Heart left ventricle (tissue), 16 donors: Measurements from ENCODE around the gene PTP4A1. TPM values are rescaled to one million over a fixed set of nuclear protein-coding genes. Genes with fewer than 3 reads are reported as not detected.

Source experiments
- ATAC-seq, 4 donors: fragments of 200-7000 bp; cut with Tn5 transposase; one replicate each; pipeline ENCODE4 v1.9.1; 2020 to 2022; ENCODE audit warnings: moderate library complexity in 4 of 4, mild to moderate bottlenecking in 3 of 4, moderate number of reproducible peaks in 1 of 4
- DNase-seq, 5 donors: peaks; one replicate each; pipeline ENCODE4 v3.0.0-alpha.2; 2020
- H3K27ac ChIP-seq, 12 donors: fragments of 200-600 bp; sonication (generic) in 4 of 12; one replicate each; pipeline versions ENCODE4 v1.5.0 to v1.8.0; 2016 to 2022; ENCODE audit warnings: mild to moderate bottlenecking in 2 of 12
- H3K27me3 ChIP-seq, 9 donors: fragments of 200-600 bp; sonication (generic) in 2 of 9; one replicate each; pipeline versions ENCODE4 v1.5.1 to v1.8.0; 2016 to 2022; ENCODE audit warnings: mild to moderate bottlenecking in 3 of 9
- H3K36me3 ChIP-seq, 9 donors: fragments of 200-600 bp; sonication (generic) in 2 of 9; one replicate each; pipeline versions ENCODE4 v1.5.0 to v1.8.0; 2018 to 2022; ENCODE audit warnings: mild to moderate bottlenecking in 2 of 9
- H3K4me1 ChIP-seq, 12 donors: fragments of 200-600 bp; sonication (generic) in 4 of 12; one replicate each; pipeline versions ENCODE4 v1.5.0 to v1.8.0; 2016 to 2022; ENCODE audit warnings: mild to moderate bottlenecking in 3 of 12
- H3K4me3 ChIP-seq, 12 donors: fragments of 200-600 bp; sonication (generic) in 4 of 12; one replicate each; pipeline versions ENCODE4 v1.5.0 to v1.8.0; 2017 to 2022; ENCODE audit warnings: mild to moderate bottlenecking in 9 of 12, moderate library complexity in 4 of 12
- H3K9me3 ChIP-seq, 12 donors: fragments of 200-600 bp; sonication (generic) in 4 of 12; one replicate each; pipeline versions ENCODE4 v1.5.0 to v1.8.0; 2016 to 2022; ENCODE audit warnings: mild to moderate bottlenecking in 1 of 12
- CTCF ChIP-seq, 12 donors: fragments of 200-600 bp; sonication (generic) in 4 of 12; IDR thresholded peaks; one replicate each; pipeline versions ENCODE4 v1.5.0 to v1.8.0; 2018 to 2022; ENCODE audit warnings: antibody characterized with exemption in 12 of 12, mild to moderate bottlenecking in 5 of 12
- POLR2A ChIP-seq, 2 donors: fragments of 450-650 bp; IDR thresholded peaks; one replicate each; pipeline ENCODE4 v1.6.1; 2017; ENCODE audit warnings: antibody characterized with exemption in 2 of 2, mild to moderate bottlenecking in 2 of 2, moderate library complexity in 2 of 2
- WGBS, 4 donors: extraction: QIAGEN DNeasy Blood & Tissue Kit in 2 of 4; methylation state at CpG; one replicate each; pipeline versions ENCODE4 v1.1.5 to v1.1.7; 2013 to 2018; 5-methylcytosine and 5-hydroxymethylcytosine counted together
- intact Hi-C, 10 donors: fragments of 100-400 bp; cut with DNase I; formaldehyde crosslinking; loops; one replicate each; pipeline versions ENCODE4 v1.11.1 to v1.14.2; 2022
- polyA plus RNA-seq, 2 donors: library from polyadenylated mRNA; stranded (reverse); fragments of 200-250 nt; gene quantifications; one replicate each; pipeline ENCODE4 v1.2.3, GENCODE V29; 2013
- total RNA-seq, 9 donors: library from RNA; depleted of rRNA in 2 of 9; stranded (reverse); fragments of >200 nt in 2 of 9; fragmentation: NEBNext Ultra II Directional in 3 of 9; extraction: Animal tissue kit (Norgen Biotek cat#: 25700) in 3 of 9; gene quantifications; one replicate each; pipeline versions ENCODE4 v1.1.0 to v1.2.4, GENCODE V29; 2016 to 2023
- donor health status: ischemic (EF 13 %, LVEDD 7.1; RV severe dilation, severe dysfunction).
- donor health status: healthy with polysubstance abuse.
- donor health status: DM: no; HTN: yes; CAD: no.
- donor health status: DM: no; HTN: no; CAD: no.
- donor health status: ischemic (EF 25% LVEDD 6.9; RV normal size, moderate dysfunction).
- donor health status: ischemic (EF 25% LVEDD 5.7; RV mildly dilated, moderate dysfunction).
- donor health status: healthy.
- donor health status: DM: yes; HTN: yes; CAD: no.
- donor health status: ischemic (EF 35%, LVEDD 5.7; RV mildly dilated, moderate dysfunction).
- donor health status: nonischemic (EF 11% LVEDD 7.7; RV severe dilation, severe dysfunction).
- donor health status: DM: yes; HTN: yes; CAD: no.
- donor health status: PGD.
- donor health status: ischemic (EF 29% LVEDD 5.4; RV normal size, mild dysfunction).
- donor health status: nonischemic (EF 23%, LVEDD 6.1; RV moderate dilation, normal function).

The PTP4A1 gene
- total and polyA plus RNA-seq, 11 donors, result 6.3 to 73.5 (median 40.6) TPM

- no peak overlapping the region for H3K4me3 ChIP-seq
- no peak for DNase-seq
- no peaks in the 10 kb centered on the region for H3K36me3 ChIP-seq
- intact Hi-C loops, result no loop called here
- no peaks in the 10 kb centered on the region for H3K9me3 ChIP-seq
- no peaks in the 10 kb centered on the region for H3K4me1 ChIP-seq
- no peak overlapping the region for H3K27ac ChIP-seq
- TF ChIP-seq CTCF (IDR thresholded peaks at IDR 0.05) (no peak), POLR2A (IDR thresholded peaks at IDR 0.05) (no peak)
- no peaks in the 10 kb centered on the region for H3K27me3 ChIP-seq
- no peak for ATAC-seq
Measured at GRCh38 chr6:63537959-63538300, 34.4 kb upstream of the PTP4A1 start.

GRCh38 chr6:63538550-63538949 lies 33.7 kb upstream of the PTP4A1 start:
- Histone ChIP-seq H3K36me3 (no peaks in the 10 kb centered on the region), H3K27me3 (no peaks in the 10 kb centered on the region), H3K9me3 (no peaks in the 10 kb centered on the region), H3K4me1 (no peaks in the 10 kb centered on the region), H3K4me3 (no peak overlapping the region), H3K27ac (no peak overlapping the region)
- no peak for ATAC-seq
- WGBS, 4 donors, result 74 to 90% (median 85%) methylated on average over 1 of the region's 1 CpG
- no peak for TF ChIP-seq POLR2A (IDR thresholded peaks at IDR 0.05)
- intact Hi-C loops, result no loop called here
- DNase-seq, result no peak

GRCh38 chr6:63543001-63543400 lies 29.3 kb upstream of the PTP4A1 start:
- intact Hi-C loops, result no loop called here
- no peak for ATAC-seq
- WGBS, 4 donors, result 38 to 63% (median 54%) methylated on average over 1 of the region's 1 CpG

GRCh38 chr6:63543982-63544381 lies 28.3 kb upstream of the PTP4A1 start:
- Histone ChIP-seq H3K9me3 (no peaks in the 10 kb centered on the region), H3K4me1 (no peaks in the 10 kb centered on the region), H3K27me3 (peaks cover 0 to 7% (median 0%) of the 10 kb centered on the region in 9 donors), H3K4me3 (no peak overlapping the region), H3K27ac (no peak overlapping the region), H3K36me3 (no peaks in the 10 kb centered on the region)
- no peak for DNase-seq
- WGBS, 4 donors, result 61 to 69% (median 64%) methylated on average over 3 of the region's 3 CpGs
- no peak for ATAC-seq
- TF ChIP-seq POLR2A (IDR thresholded peaks at IDR 0.05) (no peak), CTCF (IDR thresholded peaks at IDR 0.05) (no peak)
- intact Hi-C loops, result no loop called here

More at GRCh38 chr6:63543001-63543400, 29.3 kb upstream of the PTP4A1 start:
- peaks cover 0 to 7% (median 0%) of the 10 kb centered on the region in 9 donors for H3K27me3 ChIP-seq
- no peaks in the 10 kb centered on the region for H3K9me3 ChIP-seq
- H3K4me3 ChIP-seq, result no peak overlapping the region
- no peaks in the 10 kb centered on the region for H3K4me1 ChIP-seq
- TF ChIP-seq CTCF (IDR thresholded peaks at IDR 0.05), result no peak
- no peak for TF ChIP-seq POLR2A (IDR thresholded peaks at IDR 0.05)
- H3K36me3 ChIP-seq, result no peaks in the 10 kb centered on the region
- H3K27ac ChIP-seq, result no peak overlapping the region
- DNase-seq, result no peak

GRCh38 chr6:63546236-63546635 lies 26.0 kb upstream of the PTP4A1 start:
- H3K27me3 ChIP-seq, result peaks cover 0 to 7% (median 0%) of the 10 kb centered on the region in 9 donors
- no peaks in the 10 kb centered on the region for H3K4me1 ChIP-seq
- H3K27ac ChIP-seq, result no peak overlapping the region
- DNase-seq (no peak), ATAC-seq (no peak)
- H3K4me3 ChIP-seq, result no peak overlapping the region
- TF ChIP-seq POLR2A (IDR thresholded peaks at IDR 0.05) (no peak), CTCF (IDR thresholded peaks at IDR 0.05) (no peak)
- intact Hi-C loops, result no loop called here
- 85 to 95% (median 90%) methylated on average over 6 of the region's 6 CpGs for WGBS, 4 donors
- no peaks in the 10 kb centered on the region for H3K9me3 ChIP-seq
- no peaks in the 10 kb centered on the region for H3K36me3 ChIP-seq
